Uterus (tissue), 4 donors: ENCODE measurements around the gene CDH4. TPM values are rescaled to one million over a fixed set of nuclear protein-coding genes. Genes with fewer than 3 reads are reported as not detected.

Source experiments
- DNase-seq, 2 donors: peaks; one replicate each; pipeline ENCODE4 v3.0.0-alpha.2; 2019 to 2020
- H3K27ac ChIP-seq, 2 donors: fragments of 200-600 bp; sonication (generic); 1 replicate in 1 of 2; 2 replicates in 1 of 2; pipeline ENCODE4 v1.5.1; 2016 to 2018
- H3K27me3 ChIP-seq, 2 donors: fragments of 200-600 bp; sonication (generic); one replicate each; pipeline ENCODE4 v1.5.1; 2018 to 2019; ENCODE audit warnings: control low read depth in 1 of 2
- H3K36me3 ChIP-seq, 2 donors: fragments of 200-600 bp; sonication (generic); one replicate each; pipeline ENCODE4 v1.5.1; 2019; ENCODE audit warnings: control low read depth in 1 of 2
- H3K4me1 ChIP-seq, 2 donors: fragments of 200-600 bp; sonication (generic); one replicate each; pipeline ENCODE4 v1.5.1; 2018 to 2019; ENCODE audit warnings: control low read depth in 1 of 2
- H3K4me3 ChIP-seq, 2 donors: fragments of 200-600 bp; sonication (generic); 1 replicate in 1 of 2; 2 replicates in 1 of 2; pipeline ENCODE4 v1.5.1; 2018 to 2019; ENCODE audit warnings: mild to moderate bottlenecking in 1 of 2
- H3K9me3 ChIP-seq, 2 donors: fragments of 200-600 bp; sonication (generic); one replicate each; pipeline ENCODE4 v1.5.1; 2019; ENCODE audit warnings: control low read depth in 1 of 2
- CTCF ChIP-seq, 4 experiments: fragments of 200-600 bp in 2 of 4; fragments of 450-650 bp in 2 of 4; sonication (generic) in 2 of 4; IDR thresholded peaks; one replicate each; pipeline ENCODE4 v1.5.1; 2016 to 2019; ENCODE audit warnings: antibody characterized with exemption in 4 of 4, mild to moderate bottlenecking in 2 of 4, moderate library complexity in 1 of 4
- POLR2A ChIP-seq, 2 donors: fragments of 450-650 bp; IDR thresholded peaks; one replicate each; pipeline ENCODE4 v1.6.1; 2016; ENCODE audit warnings: antibody characterized with exemption in 2 of 2, mild to moderate bottlenecking in 1 of 2, moderate library complexity in 1 of 2
- intact Hi-C: fragments of 100-400 bp; cut with DNase I; formaldehyde crosslinking; loops from one replicate; pipeline ENCODE4 v1.15.1; 2023; ENCODE audit warnings: low total_unique reads
- total RNA-seq, 4 donors: library from RNA; depleted of rRNA in 3 of 4; stranded (reverse); fragments of >200 nt in 3 of 4; gene quantifications; one replicate each; pipeline versions ENCODE4 v1.1.0 to v1.2.4, GENCODE V29; 2014 to 2023
- donor health status: DM: yes; HTN: yes; CAD: no.

The CDH4 gene
- total RNA-seq, 4 donors from 2014 or later, result under 0.01 to 0.55 TPM; not detected in 2

DNA sequence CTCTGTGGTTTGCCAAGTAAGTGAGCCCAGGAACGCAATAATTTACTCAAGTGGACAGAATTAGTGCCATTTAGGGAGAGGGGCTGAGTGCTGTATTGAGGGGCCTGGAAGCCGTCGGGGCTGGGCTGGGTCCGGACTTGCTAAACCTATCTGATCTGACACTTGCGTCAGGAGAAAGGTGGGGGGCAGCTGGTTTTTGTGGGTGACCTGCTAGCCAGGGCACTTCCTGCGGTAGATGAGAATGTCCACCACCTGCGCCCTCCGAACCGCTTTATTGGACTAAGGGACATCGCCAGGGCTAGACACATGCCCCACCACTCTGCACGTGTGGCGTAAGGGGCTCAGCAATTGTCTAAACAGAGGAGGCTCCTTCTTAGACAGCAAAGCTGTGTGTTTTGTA, 139.1 kb downstream of the CDH4 start:
- H3K4me3 ChIP-seq, result no peak overlapping the region
- no peak for TF ChIP-seq CTCF (IDR thresholded peaks at IDR 0.05)
- DNase-seq, result no peak
- no peaks in the 10 kb centered on the region for H3K9me3 ChIP-seq
- no peaks in the 10 kb centered on the region for H3K27me3 ChIP-seq
- no peak overlapping the region for H3K27ac ChIP-seq
- no peaks in the 10 kb centered on the region for H3K36me3 ChIP-seq
- intact Hi-C loops, result no loop called here
- no peaks in the 10 kb centered on the region for H3K4me1 ChIP-seq

- no peaks in the 10 kb centered on the region for H3K4me1 ChIP-seq
- no peaks in the 10 kb centered on the region for H3K27me3 ChIP-seq
- no peaks in the 10 kb centered on the region for H3K9me3 ChIP-seq
- no peaks in the 10 kb centered on the region for H3K36me3 ChIP-seq
- no peak overlapping the region for H3K4me3 ChIP-seq
- H3K27ac ChIP-seq, result no peak overlapping the region
- intact Hi-C loops, result no loop called here
- TF ChIP-seq CTCF (IDR thresholded peaks at IDR 0.05), result no peak
- no peak for TF ChIP-seq POLR2A (IDR thresholded peaks at IDR 0.05)
- DNase-seq, result no peak
These were observed 139.9 kb downstream of the CDH4 start for GRCh38 chr20:61391812-61392520.

DNA sequence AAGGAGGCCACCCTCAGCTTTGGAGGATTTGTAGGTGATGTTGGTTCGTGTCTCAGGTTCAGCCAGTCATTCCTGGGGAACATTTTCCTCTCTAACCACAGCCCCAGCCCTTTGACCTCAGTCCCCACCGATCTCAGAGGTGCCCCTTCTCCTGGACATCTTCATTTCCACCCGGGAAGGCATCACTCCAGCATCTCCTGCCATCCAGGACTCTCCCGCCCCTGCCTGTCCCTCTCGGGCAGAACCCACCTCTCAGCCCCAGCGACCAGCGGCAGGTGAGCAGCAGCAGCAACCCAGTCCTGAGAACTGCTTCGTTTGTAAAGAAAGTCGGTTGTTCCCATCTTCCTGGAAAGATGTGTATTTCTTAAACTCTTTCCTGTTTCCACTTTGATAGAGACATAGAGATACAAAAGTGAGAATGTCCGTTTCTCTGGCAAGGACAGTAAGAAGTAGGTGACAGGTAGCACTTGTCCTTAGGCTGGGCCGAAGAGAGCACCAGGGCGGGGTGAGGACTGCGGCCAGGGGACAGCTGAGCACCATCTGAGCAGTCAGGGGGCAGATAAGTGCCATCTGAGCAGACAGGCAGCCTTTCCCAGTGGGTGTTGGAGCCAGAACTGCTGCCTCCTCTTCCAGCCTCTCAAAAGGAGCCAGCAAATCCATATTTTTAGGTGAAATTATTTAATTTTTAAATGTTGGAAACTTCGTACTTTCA, 142.2 kb downstream of the CDH4 start:
- intact Hi-C loops, result no loop called here
- Histone ChIP-seq H3K36me3 (no peaks in the 10 kb centered on the region), H3K27me3 (no peaks in the 10 kb centered on the region), H3K4me1 (no peaks in the 10 kb centered on the region), H3K9me3 (no peaks in the 10 kb centered on the region), H3K27ac (no peak overlapping the region), H3K4me3 (no peak overlapping the region)
- TF ChIP-seq CTCF (IDR thresholded peaks at IDR 0.05) (no peak), POLR2A (IDR thresholded peaks at IDR 0.05) (no peak)
- no peak for DNase-seq

DNA sequence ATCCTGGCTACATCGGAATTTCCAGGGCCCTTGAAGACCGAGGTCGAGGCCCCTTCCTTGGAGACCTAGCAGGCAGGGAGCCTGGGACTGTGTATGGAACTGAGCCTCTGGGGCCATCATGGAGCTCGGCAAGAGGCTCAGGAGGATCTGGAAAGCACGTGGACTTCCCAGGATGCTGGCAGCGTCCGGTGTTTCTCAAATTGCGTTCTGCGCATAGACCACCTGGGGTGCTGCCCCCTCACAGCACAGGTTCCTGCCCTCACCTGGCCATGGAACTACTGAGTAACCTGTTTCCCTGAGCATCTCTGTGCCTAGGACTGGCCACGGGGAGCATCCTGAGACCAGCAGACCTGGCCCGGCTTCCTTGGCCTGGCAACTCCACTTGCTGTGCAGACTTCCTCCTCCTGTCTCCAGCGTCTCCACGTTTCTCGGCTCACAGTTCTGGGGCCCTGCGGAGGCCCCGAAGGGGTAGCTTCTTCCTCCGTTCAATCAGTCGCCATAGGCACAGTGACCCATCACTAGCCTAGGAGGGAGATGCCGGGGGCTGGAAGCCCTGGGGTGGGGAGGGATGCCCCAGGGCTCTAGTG, 144.3 kb downstream of the CDH4 start:
- no peak overlapping the region for H3K4me3 ChIP-seq
- no peak for TF ChIP-seq POLR2A (IDR thresholded peaks at IDR 0.05)
- no peak for TF ChIP-seq CTCF (IDR thresholded peaks at IDR 0.05)
- DNase-seq, result no peak
- no peaks in the 10 kb centered on the region for H3K4me1 ChIP-seq
- H3K27me3 ChIP-seq, result no peaks in the 10 kb centered on the region
- no peaks in the 10 kb centered on the region for H3K9me3 ChIP-seq
- H3K27ac ChIP-seq, result no peak overlapping the region
- H3K36me3 ChIP-seq, result no peaks in the 10 kb centered on the region
- intact Hi-C loops, result no loop called here

- Histone ChIP-seq H3K9me3 (no peaks in the 10 kb centered on the region), H3K27me3 (no peaks in the 10 kb centered on the region), H3K4me1 (no peaks in the 10 kb centered on the region), H3K4me3 (no peak overlapping the region), H3K36me3 (no peaks in the 10 kb centered on the region), H3K27ac (no peak overlapping the region)
- intact Hi-C loops, result no loop called here
- no peak for TF ChIP-seq CTCF (IDR thresholded peaks at IDR 0.05)
- TF ChIP-seq POLR2A (IDR thresholded peaks at IDR 0.05), result no peak
- no peak for DNase-seq
These were observed 145.1 kb downstream of the CDH4 start for GRCh38 chr20:61397146-61397545.
